Measurements from ENCODE around the gene PLEKHA7. TPM values are rescaled to one million over a fixed set of nuclear protein-coding genes. Genes with fewer than 3 reads are reported as not detected.
A peak's percentile ranks its signal among the peaks of the same experiment; 100 is the strongest.

Gene PLEKHA7
- total and polyA plus RNA-seq, 2 of the 4 experiments (the other 2 are of a cell fraction): 0.12 TPM; not detected in 1

DNA sequence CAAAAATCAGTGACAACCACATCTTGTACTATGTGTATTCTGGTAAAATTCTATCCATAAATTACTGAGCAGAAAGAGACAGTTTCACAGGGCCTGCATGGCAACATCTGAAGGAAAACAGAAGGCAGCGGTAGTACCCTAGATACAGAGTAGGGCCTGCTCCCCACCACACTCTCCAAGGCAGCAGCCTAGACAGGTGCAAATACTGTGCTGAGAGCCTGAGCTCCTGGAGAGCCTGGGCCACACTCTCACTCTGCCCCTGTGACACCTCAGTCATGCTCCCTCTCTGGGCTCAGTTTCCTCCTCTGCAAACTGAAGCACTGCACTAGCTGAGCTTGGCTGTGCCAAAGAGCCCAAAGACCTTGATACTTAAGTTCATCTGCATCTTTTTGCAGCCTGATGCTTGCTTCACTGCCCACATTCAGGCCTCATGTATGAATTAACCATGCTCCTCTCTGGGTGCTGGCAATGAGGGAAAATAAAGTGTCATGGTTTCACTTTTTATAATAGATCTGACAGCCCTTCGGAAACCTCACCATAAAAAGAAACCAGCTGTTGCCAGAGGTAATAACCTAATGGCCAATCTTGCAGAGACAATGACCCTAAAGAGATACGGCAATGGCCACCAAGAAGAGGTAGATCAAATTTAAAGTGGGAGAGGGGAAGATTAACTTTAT is 104.7 kb downstream of the PLEKHA7 start:
- H2BK15ac ChIP-seq (ENCODE audit: low read depth, low read length): no peak overlapping the region
- no peak overlapping the region for H3K4me3 ChIP-seq (ENCODE audit: insufficient read depth, low read depth, low read length)
- H3K9me3 ChIP-seq (ENCODE audit: control insufficient read depth, insufficient read depth, low read length): no peaks in the 10 kb centered on the region
- ChIA-PET CTCF (interaction anchor here (0.6 kb wide), 1 partner anchor 124 kb away, joined by 4 read pairs; no protein-coding TSS in a partner anchor), POLR2A (ENCODE audit: unreplicated experiment) (no interaction called here)
- H2BK20ac ChIP-seq (ENCODE audit: low read depth, low read length): no peak overlapping the region
- H3K23ac ChIP-seq (ENCODE audit: low read depth, low read length): no peak overlapping the region
- no peaks in the 10 kb centered on the region for H3K36me3 ChIP-seq (ENCODE audit: control insufficient read depth, insufficient read depth, low read length)
- ATAC-seq (ENCODE audit: low read depth) (no peak), DNase-seq (no peak)
- H3K27ac ChIP-seq (ENCODE audit: insufficient read depth, low read length): no peak overlapping the region
- no peaks in the 10 kb centered on the region for H3K4me1 ChIP-seq (ENCODE audit: control insufficient read depth, insufficient read depth, low read length)
- H3K14ac ChIP-seq (replicated peaks; ENCODE audit: low read depth, low read length): no peak overlapping the region
- H4K91ac ChIP-seq (ENCODE audit: insufficient read depth, low read depth, low read length): no peak overlapping the region
- H4K8ac ChIP-seq (ENCODE audit: low read depth in 2 of 2, low read length in 2 of 2): no peak overlapping the region
- no peak overlapping the region for H3K56ac ChIP-seq (ENCODE audit: extremely low read depth, insufficient read depth, low read length)
- intact Hi-C loops (cut with micrococcal nuclease) (no loop called here), in situ Hi-C loops (cut with MboI; ENCODE audit: low sequenced_read_pairs) (no loop called here), dilution Hi-C loops (cut with HindIII; ENCODE audit: low sequenced_read_pairs, unreplicated experiment) (no loop called here)
- peaks cover 5% of the 10 kb centered on the region for H3K27me3 ChIP-seq (ENCODE audit: control insufficient read depth, insufficient read depth, low read length)
- no peak overlapping the region for H3K9ac ChIP-seq (ENCODE audit: low read depth, low read length)
- H3K79me1 ChIP-seq (ENCODE audit: low read depth in 1 of 2, low read length in 2 of 2): no peaks in the 10 kb centered on the region
- no peak overlapping the region for H2BK5ac ChIP-seq (ENCODE audit: low read depth, low read length, poor library complexity, severe bottlenecking)
- BruUV-seq (replicated peaks): no TSS peak
- no peak overlapping the region for H4K5ac ChIP-seq (ENCODE audit: low read depth, low read length)
- no peak for TF ChIP-seq RAD21 (IDR thresholded peaks at IDR 0.05; ENCODE audit: low read length)
- no peak overlapping the region for H2BK120ac ChIP-seq (ENCODE audit: low read depth, low read length)
- no peak overlapping the region for H3K4me2 ChIP-seq (ENCODE audit: low read depth, low read length)
- no peak overlapping the region for H3K18ac ChIP-seq (ENCODE audit: low read depth, low read length)
- H2AK5ac ChIP-seq (ENCODE audit: low read depth, low read length): no peak overlapping the region
- no peak overlapping the region for H2AK9ac ChIP-seq (replicated peaks; ENCODE audit: low read depth, low read length, poor library complexity)
- H3K4ac ChIP-seq (ENCODE audit: low read depth, low read length): no peak overlapping the region
- peak overlapping the region; percentile 32 for H2AFZ ChIP-seq (replicated peaks; ENCODE audit: low read length, poor library complexity)
- no CpG with 5 or more reads among the region's 3 CpGs for WGBS, 2 experiments (ENCODE audit: extremely low coverage in 2 of 2, insufficient read length in 1 of 2)
- H3K9me1 ChIP-seq (ENCODE audit: insufficient read depth, low read length): no peaks in the 10 kb centered on the region
- no peaks in the 10 kb centered on the region for H4K20me1 ChIP-seq (ENCODE audit: insufficient read depth, low read length)
